HS-27A (cell line): ENCODE measurements around the gene UPP1.
"Not testable (repeated sequence)": the region's sequence is repeated elsewhere in the genome, so short reads cannot be mapped to it uniquely, and the experiment has no call there.

Source experiments
- DNase-seq: peaks from one replicate; pipeline ENCODE4 v3.0.0-alpha.2; 2012; ENCODE audit warnings: low read depth, missing footprints

The UPP1 gene

GRCh38 chr7:48089046-48090003, at the start of gene UPP1:
UPP1 (plus strand) TSS chr7:48089265; CDS start chr7:48094784, 5,519 bp downstream.
- no peak for DNase-seq

GRCh38 chr7:48040944-48041652, 48.0 kb upstream of the UPP1 start:
- no peak for DNase-seq

GRCh38 chr7:48041653-48041970, 47.5 kb upstream of the UPP1 start:
- no peak for DNase-seq

- no peak for DNase-seq
Measured at GRCh38 chr7:48042216-48042615, 46.8 kb upstream of the UPP1 start.

GRCh38 chr7:48042636-48043035, 46.4 kb upstream of the UPP1 start:
- no peak for DNase-seq

GRCh38 chr7:48045195-48045765, 43.8 kb upstream of the UPP1 start:
- no peak for DNase-seq

- DNase-seq: no peak
Measured at GRCh38 chr7:48046458-48046857, 42.6 kb upstream of the UPP1 start.

GRCh38 chr7:48048113-48048512, 41.0 kb upstream of the UPP1 start:
- DNase-seq: no peak

GRCh38 chr7:48049850-48050249, 39.2 kb upstream of the UPP1 start:
- no peak for DNase-seq

GRCh38 chr7:48052748-48053147, 36.3 kb upstream of the UPP1 start:
- DNase-seq: peak; percentile 45

- no peak for DNase-seq
Measured at GRCh38 chr7:48053736-48054135, 35.3 kb upstream of the UPP1 start.

- DNase-seq: no peak
Measured at GRCh38 chr7:48058990-48059389, 30.1 kb upstream of the UPP1 start.

- DNase-seq: no peak
Measured at GRCh38 chr7:48059706-48060105, 29.4 kb upstream of the UPP1 start.

- no peak for DNase-seq
Measured at GRCh38 chr7:48063985-48064384, 25.1 kb upstream of the UPP1 start.

GRCh38 chr7:48067475-48067874, 21.6 kb upstream of the UPP1 start:
- DNase-seq: no peak

GRCh38 chr7:48074204-48074654, 14.8 kb upstream of the UPP1 start:
- DNase-seq: no peak

GRCh38 chr7:48077423-48077822, 11.6 kb upstream of the UPP1 start:
- DNase-seq: no peak

GRCh38 chr7:48078470-48078869, 10.6 kb upstream of the UPP1 start:
- DNase-seq: no peak

GRCh38 chr7:48082378-48082777, 6.7 kb upstream of the UPP1 start:
- not testable (repeated sequence) for DNase-seq

- DNase-seq: peak; percentile 81
Measured at GRCh38 chr7:48083114-48083830, 5.8 kb upstream of the UPP1 start.

GRCh38 chr7:48084727-48085432, 4.2 kb upstream of the UPP1 start:
- peak; percentile 93 for DNase-seq

GRCh38 chr7:48085433-48085791, 3.7 kb upstream of the UPP1 start:
- no peak for DNase-seq
